ENCODE measurements around the gene LARP4B. TPM values are rescaled to one million over a fixed set of nuclear protein-coding genes. Genes with fewer than 3 reads are reported as not detected.
A peak's percentile ranks its signal among the peaks of the same experiment; 100 is the strongest.

LARP4B gene
- total RNA-seq, 1 donor from 2014 or later, result 31.1 TPM

- Histone ChIP-seq H3K36me3 (ENCODE audit: control insufficient read depth, insufficient read depth, low read length) (no peaks in the 10 kb centered on the region), H3K4me3 (ENCODE audit: low read depth, low read length) (no peak overlapping the region), H3K27me3 (ENCODE audit: control insufficient read depth, insufficient read depth, low read length) (peaks cover 4% of the 10 kb centered on the region)
- no peak for TF ChIP-seq CTCF (IDR thresholded peaks at IDR 0.05; ENCODE audit: insufficient read depth, low read length, severe bottlenecking)
- FAIRE-seq (peak; percentile 36), DNase-seq (ENCODE audit: low read depth) (no peak)
Observed at GRCh38 chr10:780536-781524, 150.7 kb downstream of the LARP4B start.

GRCh38 chr10:778626-779330 lies 152.7 kb downstream of the LARP4B start:
- TF ChIP-seq CTCF (IDR thresholded peaks at IDR 0.05; ENCODE audit: insufficient read depth, low read length, severe bottlenecking), result no peak
- FAIRE-seq, result no peak
- Histone ChIP-seq H3K27me3 (ENCODE audit: control insufficient read depth, insufficient read depth, low read length) (peaks cover 4% of the 10 kb centered on the region), H3K4me3 (ENCODE audit: low read depth, low read length) (no peak overlapping the region), H3K36me3 (ENCODE audit: control insufficient read depth, insufficient read depth, low read length) (no peaks in the 10 kb centered on the region)
- no peak for DNase-seq (ENCODE audit: low read depth)

GRCh38 chr10:777913-778479 lies 153.5 kb downstream of the LARP4B start:
- Histone ChIP-seq H3K4me3 (ENCODE audit: low read depth, low read length) (no peak overlapping the region), H3K27me3 (ENCODE audit: control insufficient read depth, insufficient read depth, low read length) (peaks cover 2% of the 10 kb centered on the region), H3K36me3 (ENCODE audit: control insufficient read depth, insufficient read depth, low read length) (no peaks in the 10 kb centered on the region)
- FAIRE-seq (no peak), DNase-seq (ENCODE audit: low read depth) (no peak)
- no peak for TF ChIP-seq CTCF (IDR thresholded peaks at IDR 0.05; ENCODE audit: insufficient read depth, low read length, severe bottlenecking)

- no peak for FAIRE-seq
- no peak for TF ChIP-seq CTCF (IDR thresholded peaks at IDR 0.05; ENCODE audit: insufficient read depth, low read length, severe bottlenecking)
- Histone ChIP-seq H3K36me3 (ENCODE audit: control insufficient read depth, insufficient read depth, low read length) (no peaks in the 10 kb centered on the region), H3K4me3 (ENCODE audit: low read depth, low read length) (no peak overlapping the region), H3K27me3 (ENCODE audit: control insufficient read depth, insufficient read depth, low read length) (no peaks in the 10 kb centered on the region)
- no peak for DNase-seq (ENCODE audit: low read depth)
Observed at GRCh38 chr10:776772-777171, 154.7 kb downstream of the LARP4B start.

GRCh38 chr10:775245-776075 lies 156.0 kb downstream of the LARP4B start:
- H3K27me3 ChIP-seq (ENCODE audit: control insufficient read depth, insufficient read depth, low read length), result no peaks in the 10 kb centered on the region
- H3K4me3 ChIP-seq (ENCODE audit: low read depth, low read length), result no peak overlapping the region
- TF ChIP-seq CTCF (IDR thresholded peaks at IDR 0.05; ENCODE audit: insufficient read depth, low read length, severe bottlenecking), result no peak
- H3K36me3 ChIP-seq (ENCODE audit: control insufficient read depth, insufficient read depth, low read length), result no peaks in the 10 kb centered on the region
- DNase-seq (ENCODE audit: low read depth), result no peak
- FAIRE-seq, result no peak
